Activated T-cell treated with anti-CD3 and anti-CD28 coated beads for 24 hours (primary cell): ENCODE measurements around the gene IKZF1.

Source experiments
- DNase-seq: peaks from one replicate; pipeline ENCODE4 v3.0.0-alpha.2; 2020; ENCODE audit warnings: low read depth

Gene IKZF1

GRCh38 chr7:50304129-50304910 is at the start of gene IKZF1:
Gene IKZF1, plus strand, starts transcription at chr7:50304716. Its CDS starts 14,346 bp downstream, at chr7:50319062.
- DNase-seq, result peak; percentile 71

GRCh38 chr7:50261593-50261992 is 42.9 kb upstream of the IKZF1 start:
- no peak for DNase-seq

- DNase-seq, result no peak
Measured at GRCh38 chr7:50262446-50262845, 42.1 kb upstream of the IKZF1 start.

- no peak for DNase-seq
Measured at GRCh38 chr7:50262916-50263690, 41.4 kb upstream of the IKZF1 start.

- peak; percentile 48 for DNase-seq
Measured at GRCh38 chr7:50264908-50265307, 39.6 kb upstream of the IKZF1 start.

- DNase-seq, result no peak
Measured at GRCh38 chr7:50265968-50266634, 38.4 kb upstream of the IKZF1 start.

- peak; percentile 74 for DNase-seq
Measured at GRCh38 chr7:50266635-50267386, 37.7 kb upstream of the IKZF1 start.

- DNase-seq, result no peak
Measured at GRCh38 chr7:50267525-50268041, 36.9 kb upstream of the IKZF1 start.

- no peak for DNase-seq
Measured at GRCh38 chr7:50268223-50268622, 36.3 kb upstream of the IKZF1 start.

GRCh38 chr7:50268990-50269389 is 35.5 kb upstream of the IKZF1 start:
- DNase-seq, result no peak

GRCh38 chr7:50270531-50271018 is 33.9 kb upstream of the IKZF1 start:
- DNase-seq, result no peak

- DNase-seq, result no peak
Measured at GRCh38 chr7:50272808-50273207, 31.7 kb upstream of the IKZF1 start.

- DNase-seq, result no peak
Measured at GRCh38 chr7:50273301-50273700, 31.2 kb upstream of the IKZF1 start.

- DNase-seq, result no peak
Measured at GRCh38 chr7:50273870-50274269, 30.6 kb upstream of the IKZF1 start.

- DNase-seq, result no peak
Measured at GRCh38 chr7:50274361-50274760, 30.2 kb upstream of the IKZF1 start.

- DNase-seq, result no peak
Measured at GRCh38 chr7:50275430-50275829, 29.1 kb upstream of the IKZF1 start.

GRCh38 chr7:50276483-50276882 is 28.0 kb upstream of the IKZF1 start:
- DNase-seq, result no peak

- DNase-seq, result no peak
Measured at GRCh38 chr7:50278120-50278519, 26.4 kb upstream of the IKZF1 start.

GRCh38 chr7:50281680-50282445 is 22.7 kb upstream of the IKZF1 start:
- no peak for DNase-seq

- no peak for DNase-seq
Measured at GRCh38 chr7:50282813-50283605, 21.5 kb upstream of the IKZF1 start.
